ENCODE results near the gene SLC39A2.

Gene SLC39A2

DNA sequence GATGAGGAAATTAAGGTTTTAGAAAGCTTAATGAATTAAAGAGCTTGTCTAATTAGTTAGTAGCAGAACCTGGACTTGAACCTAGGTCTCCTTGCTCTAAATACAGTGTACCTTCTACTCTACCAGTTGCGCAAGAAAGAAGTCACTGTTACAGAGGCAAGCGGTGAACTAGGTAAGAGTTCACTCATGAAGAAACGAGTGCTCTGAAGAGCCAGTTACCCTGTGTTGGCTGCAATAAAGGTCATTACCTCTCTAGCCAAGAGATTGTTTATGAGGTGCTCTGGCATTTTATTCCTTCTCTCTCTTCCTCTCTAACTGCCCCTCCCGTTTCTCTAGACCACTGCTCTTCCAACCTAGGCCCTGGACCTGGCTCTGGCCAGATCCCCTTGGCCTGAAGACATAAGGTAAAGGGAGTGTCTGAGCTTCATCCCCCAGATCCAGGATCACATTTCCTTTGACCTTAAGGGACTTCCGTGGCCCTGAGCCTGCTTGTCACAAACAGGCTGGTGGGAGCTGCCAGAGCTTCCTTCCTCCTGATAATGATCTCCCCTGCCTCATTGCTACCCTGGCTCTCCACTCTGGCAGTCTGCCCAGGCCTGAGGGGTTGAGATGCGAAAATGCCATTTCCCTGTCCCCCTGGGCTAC is 45.0 kb downstream of the SLC39A2 start:
- TF ChIP-seq REST (IDR thresholded peaks at IDR 0.05; ENCODE audit: insufficient read depth in 1 of 2, low read depth in 2 of 2, low read length in 2 of 2) (peak in 1 of 2 experiments; percentile 35; a peak in 1 of 4 replicates), SIN3A (IDR thresholded peaks at IDR 0.05; ENCODE audit: borderline replicate concordance, insufficient read depth, low read length) (no peak)

GRCh38 chr14:21047378-21047781 is 48.3 kb downstream of the SLC39A2 start:
- TF ChIP-seq TAF1 (IDR thresholded peaks at IDR 0.05; ENCODE audit: borderline replicate concordance, insufficient read depth, low read length) (no peak), FOXP2 (optimal IDR thresholded peaks at IDR 0.05; ENCODE audit: borderline replicate concordance, extremely low read depth, extremely low read length, insufficient read depth) (no peak), POLR2AphosphoS5 (IDR thresholded peaks at IDR 0.05; ENCODE audit: low read depth, low read length) (no peak), REST (IDR thresholded peaks at IDR 0.05; ENCODE audit: insufficient read depth in 1 of 2, low read depth in 2 of 2, low read length in 2 of 2) (no peak), SIN3A (IDR thresholded peaks at IDR 0.05; ENCODE audit: borderline replicate concordance, insufficient read depth, low read length) (no peak)

DNA sequence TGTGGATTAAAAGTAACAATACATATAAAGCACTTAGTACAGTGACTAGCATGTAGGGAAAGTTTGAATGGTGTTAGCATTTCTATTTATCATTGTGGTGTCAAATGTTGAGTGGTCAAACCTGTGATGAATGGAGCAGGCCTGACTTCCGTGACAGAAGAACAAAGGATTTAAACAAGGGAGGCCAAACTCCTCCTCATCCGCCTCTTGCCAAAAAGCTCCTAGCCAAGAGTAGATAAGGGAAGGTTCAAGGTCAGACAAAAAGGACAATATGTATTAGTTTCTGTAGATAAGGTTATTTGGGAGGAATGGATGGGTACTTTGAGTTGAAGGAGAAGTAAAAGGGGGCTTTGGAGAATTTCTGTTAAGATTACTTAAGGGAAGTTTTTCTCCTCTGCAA is 49.5 kb downstream of the SLC39A2 start:
- TF ChIP-seq TAF1 (IDR thresholded peaks at IDR 0.05; ENCODE audit: borderline replicate concordance, insufficient read depth, low read length) (no peak), POLR2AphosphoS5 (IDR thresholded peaks at IDR 0.05; ENCODE audit: low read depth, low read length) (no peak), SIN3A (IDR thresholded peaks at IDR 0.05; ENCODE audit: borderline replicate concordance, insufficient read depth, low read length) (no peak), REST (IDR thresholded peaks at IDR 0.05; ENCODE audit: insufficient read depth in 1 of 2, low read depth in 2 of 2, low read length in 2 of 2) (no peak), FOXP2 (optimal IDR thresholded peaks at IDR 0.05; ENCODE audit: borderline replicate concordance, extremely low read depth, extremely low read length, insufficient read depth) (no peak)

GRCh38 chr14:21049271-21049673 is 50.2 kb downstream of the SLC39A2 start:
- no peak for TF ChIP-seq FOXP2 (optimal IDR thresholded peaks at IDR 0.05; ENCODE audit: borderline replicate concordance, extremely low read depth, extremely low read length, insufficient read depth)

- TF ChIP-seq SIN3A (IDR thresholded peaks at IDR 0.05; ENCODE audit: borderline replicate concordance, insufficient read depth, low read length) (no peak), REST (IDR thresholded peaks at IDR 0.05; ENCODE audit: insufficient read depth in 1 of 2, low read depth in 2 of 2, low read length in 2 of 2) (no peak), FOXP2 (optimal IDR thresholded peaks at IDR 0.05; ENCODE audit: borderline replicate concordance, extremely low read depth, extremely low read length, insufficient read depth) (no peak), POLR2AphosphoS5 (IDR thresholded peaks at IDR 0.05; ENCODE audit: low read depth, low read length) (no peak), TAF1 (IDR thresholded peaks at IDR 0.05; ENCODE audit: borderline replicate concordance, insufficient read depth, low read length) (no peak)
These were observed 51.5 kb downstream of the SLC39A2 start for GRCh38 chr14:21050597-21050996.
